ENCODE measurements around the gene LANCL2. TPM values are rescaled to one million over a fixed set of nuclear protein-coding genes. Genes with fewer than 3 reads are reported as not detected.

LANCL2 gene
- total and polyA plus RNA-seq, 4 donors, result 6.3 to 14.4 (median 9.9) TPM

GRCh38 chr7:55463686-55464262 lies 98.6 kb downstream of the LANCL2 start:
- no peak for TF ChIP-seq CTCF (IDR thresholded peaks at IDR 0.05; ENCODE audit: control extremely low read depth, extremely low read depth)
- peaks cover 0 to 11% (median under 1%) of the 10 kb centered on the region in 4 donors for H3K36me3 ChIP-seq (ENCODE audit: control insufficient read depth in 4 of 4, insufficient read depth in 4 of 4, low read length in 4 of 4)
- H3K9me3 ChIP-seq (ENCODE audit: control insufficient read depth in 4 of 4, insufficient read depth in 3 of 4, low read length in 3 of 4), result peaks cover 0 to 22% (median 4%) of the 10 kb centered on the region in 4 donors
- H3K4me3 ChIP-seq, result no peak overlapping the region
- ATAC-seq (ENCODE audit: insufficient read depth, low FRiP score) (no peak), DNase-seq (no peak)
- H3K9ac ChIP-seq (ENCODE audit: insufficient read depth in 1 of 2, low read length in 2 of 2), result no peak overlapping the region
- no peaks in the 10 kb centered on the region for H3K27me3 ChIP-seq (ENCODE audit: control insufficient read depth in 3 of 3, insufficient read depth in 3 of 3, low read length in 2 of 3)
- WGBS, 2 donors, result 97 to 100% methylated on average over 4 of the region's 4 CpGs
- H3K27ac ChIP-seq (ENCODE audit: low read depth in 1 of 2, low read length in 1 of 2), result no peak overlapping the region
- H3K4me1 ChIP-seq (ENCODE audit: control insufficient read depth in 5 of 5, insufficient read depth in 5 of 5, low read length in 5 of 5), result peaks cover 0 to 6% (median 0%) of the 10 kb centered on the region in 5 donors

- DNase-seq (no peak), ATAC-seq (ENCODE audit: insufficient read depth, low FRiP score) (no peak)
- 96 to 98% methylated on average over 2 of the region's 2 CpGs for WGBS, 2 donors
- H3K4me3 ChIP-seq, result no peak overlapping the region
- H3K36me3 ChIP-seq (ENCODE audit: control insufficient read depth in 4 of 4, insufficient read depth in 4 of 4, low read length in 4 of 4), result peaks cover 0 to 11% (median under 1%) of the 10 kb centered on the region in 4 donors
- no peak overlapping the region for H3K9ac ChIP-seq (ENCODE audit: insufficient read depth in 1 of 2, low read length in 2 of 2)
- no peak for TF ChIP-seq CTCF (IDR thresholded peaks at IDR 0.05; ENCODE audit: control extremely low read depth, extremely low read depth)
- no peak overlapping the region for H3K27ac ChIP-seq (ENCODE audit: low read depth in 1 of 2, low read length in 1 of 2)
- H3K4me1 ChIP-seq (ENCODE audit: control insufficient read depth in 5 of 5, insufficient read depth in 5 of 5, low read length in 5 of 5), result peaks cover 0 to 7% (median 0%) of the 10 kb centered on the region in 5 donors
- peaks cover 0 to 22% (median 1%) of the 10 kb centered on the region in 4 donors for H3K9me3 ChIP-seq (ENCODE audit: control insufficient read depth in 4 of 4, insufficient read depth in 3 of 4, low read length in 3 of 4)
- no peaks in the 10 kb centered on the region for H3K27me3 ChIP-seq (ENCODE audit: control insufficient read depth in 3 of 3, insufficient read depth in 3 of 3, low read length in 2 of 3)
Observed at GRCh38 chr7:55464422-55464821, 99.3 kb downstream of the LANCL2 start.

GRCh38 chr7:55465691-55466090 lies 100.6 kb downstream of the LANCL2 start:
- TF ChIP-seq CTCF (IDR thresholded peaks at IDR 0.05; ENCODE audit: control extremely low read depth, extremely low read depth), result no peak
- Histone ChIP-seq H3K36me3 (ENCODE audit: control insufficient read depth in 4 of 4, insufficient read depth in 4 of 4, low read length in 4 of 4) (peaks cover 0 to 11% (median under 1%) of the 10 kb centered on the region in 4 donors), H3K4me3 (no peak overlapping the region), H3K27ac (ENCODE audit: low read depth in 1 of 2, low read length in 1 of 2) (no peak overlapping the region), H3K4me1 (ENCODE audit: control insufficient read depth in 5 of 5, insufficient read depth in 5 of 5, low read length in 5 of 5) (peaks cover 0 to 7% (median 0%) of the 10 kb centered on the region in 5 donors), H3K9ac (ENCODE audit: insufficient read depth in 1 of 2, low read length in 2 of 2) (no peak overlapping the region), H3K27me3 (ENCODE audit: control insufficient read depth in 3 of 3, insufficient read depth in 3 of 3, low read length in 2 of 3) (no peaks in the 10 kb centered on the region), H3K9me3 (ENCODE audit: control insufficient read depth in 4 of 4, insufficient read depth in 3 of 4, low read length in 3 of 4) (peaks cover 0 to 22% (median 0%) of the 10 kb centered on the region in 4 donors)
- DNase-seq (no peak), ATAC-seq (ENCODE audit: insufficient read depth, low FRiP score) (no peak)
- 83 to 86% methylated on average over 2 of the region's 2 CpGs for WGBS, 2 donors
